ENCODE data around the gene ARHGEF2.
A peak's percentile ranks its signal among the peaks of the same experiment; 100 is the strongest.

ARHGEF2 gene

DNA sequence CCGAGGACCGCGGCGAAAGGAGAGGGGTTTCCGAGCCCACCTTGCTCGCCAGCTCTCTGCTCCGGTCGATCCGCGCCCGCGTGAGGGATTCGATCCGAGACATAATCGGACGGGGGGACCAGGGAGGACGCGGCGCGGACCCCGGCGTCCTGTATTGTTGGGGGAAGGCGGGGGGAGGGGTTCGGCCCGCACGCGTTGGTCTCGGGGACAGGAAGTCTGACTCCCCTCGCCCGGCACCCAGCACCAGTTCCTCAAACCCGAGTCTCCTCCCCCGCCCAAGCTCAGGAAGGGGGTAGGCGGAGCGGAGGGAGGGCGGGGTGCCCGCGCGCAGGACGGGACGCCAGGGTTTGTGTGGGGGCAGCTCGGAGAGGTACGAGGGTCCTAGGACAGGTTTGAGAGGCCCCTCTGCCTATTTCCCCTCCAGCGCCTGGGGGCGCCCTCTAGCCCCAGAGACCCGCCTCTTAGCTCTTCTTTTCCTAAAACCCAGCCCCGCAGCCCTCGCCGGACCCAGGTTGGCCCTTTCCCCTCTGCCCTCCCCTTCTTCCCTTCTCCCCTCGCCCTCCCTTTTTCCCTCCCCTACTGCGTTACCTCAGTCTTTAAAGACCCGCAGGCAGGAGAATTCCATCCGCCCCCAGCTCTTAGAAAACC, at the start of gene ARHGEF2:
ARHGEF2 (minus strand) TSS at position 223 of the 648 bp plus-strand sequence; CDS start at position 103, 120 bp downstream.
- Histone ChIP-seq H3K9me2 (replicated peaks; ENCODE audit: insufficient read depth, low read length) (no peaks in the 10 kb centered on the region), H4K20me1 (ENCODE audit: low read depth, low read length) (no peaks in the 10 kb centered on the region; the same call in 1 of the 2 replicates), H3K27ac (ENCODE audit: low read depth, low read length) (peak within 1 kb of the TSS; percentile 97), H3K36me3 (ENCODE audit: low read length) (no peaks in the 10 kb centered on the region), H3K27me3 (ENCODE audit: low read length) (no peaks in the 10 kb centered on the region), H3K9ac (ENCODE audit: low read length) (peak within 1 kb of the TSS; percentile 90), H3K4me2 (ENCODE audit: low read depth, low read length, poor library complexity, severe bottlenecking) (peak within 1 kb of the TSS; percentile 95), H2AFZ (ENCODE audit: low read depth, low read length, severe bottlenecking) (peak within 1 kb of the TSS; percentile 47), H3K9me3 (ENCODE audit: insufficient read depth, low read length) (no peaks in the 10 kb centered on the region), H3K79me2 (ENCODE audit: insufficient read depth, low read length) (peaks cover 57% of the 10 kb centered on the region), H3K4me3 (ENCODE audit: insufficient read depth, low read length, poor library complexity, severe bottlenecking) (peak within 1 kb of the TSS; percentile 94), H3F3A (ENCODE audit: insufficient read depth) (peaks cover 35% of the 10 kb centered on the region)
- TF ChIP-seq, protein P1, sequence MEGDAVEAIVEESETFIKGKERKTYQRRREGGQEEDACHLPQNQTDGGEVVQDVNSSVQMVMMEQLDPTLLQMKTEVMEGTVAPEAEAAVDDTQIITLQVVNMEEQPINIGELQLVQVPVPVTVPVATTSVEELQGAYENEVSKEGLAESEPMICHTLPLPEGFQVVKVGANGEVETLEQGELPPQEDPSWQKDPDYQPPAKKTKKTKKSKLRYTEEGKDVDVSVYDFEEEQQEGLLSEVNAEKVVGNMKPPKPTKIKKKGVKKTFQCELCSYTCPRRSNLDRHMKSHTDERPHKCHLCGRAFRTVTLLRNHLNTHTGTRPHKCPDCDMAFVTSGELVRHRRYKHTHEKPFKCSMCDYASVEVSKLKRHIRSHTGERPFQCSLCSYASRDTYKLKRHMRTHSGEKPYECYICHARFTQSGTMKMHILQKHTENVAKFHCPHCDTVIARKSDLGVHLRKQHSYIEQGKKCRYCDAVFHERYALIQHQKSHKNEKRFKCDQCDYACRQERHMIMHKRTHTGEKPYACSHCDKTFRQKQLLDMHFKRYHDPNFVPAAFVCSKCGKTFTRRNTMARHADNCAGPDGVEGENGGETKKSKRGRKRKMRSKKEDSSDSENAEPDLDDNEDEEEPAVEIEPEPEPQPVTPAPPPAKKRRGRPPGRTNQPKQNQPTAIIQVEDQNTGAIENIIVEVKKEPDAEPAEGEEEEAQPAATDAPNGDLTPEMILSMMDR (IDR thresholded peaks at IDR 0.05; ENCODE audit: insufficient read depth, low read length, poor library complexity, severe bottlenecking) = peak; percentile 59
- TF ChIP-seq EZH2phosphoT487 (conservative IDR thresholded peaks at IDR 0.05; ENCODE audit: low read length) = no peak

DNA sequence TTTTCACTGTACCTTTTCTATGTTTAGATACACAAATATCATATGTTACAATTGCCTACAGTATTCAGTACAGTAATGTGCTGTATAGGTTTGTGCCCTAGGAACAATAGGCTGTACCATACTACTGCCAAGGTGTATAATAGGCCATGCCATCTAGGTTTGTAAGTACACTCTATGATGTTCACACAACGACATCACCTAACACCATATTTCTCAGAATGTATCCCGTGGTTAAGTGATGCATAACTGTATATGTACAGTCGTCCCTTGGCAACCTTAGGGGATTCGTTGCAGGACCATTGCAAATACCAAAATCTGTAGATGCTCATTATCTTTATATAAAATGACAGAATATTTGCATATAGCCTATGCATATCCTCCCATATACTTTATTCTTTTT, 48.2 kb upstream of the ARHGEF2 start:
- H3K27ac ChIP-seq (ENCODE audit: low read depth, low read length) = no peak overlapping the region
- no peak overlapping the region for H3K9ac ChIP-seq (ENCODE audit: low read length)
- H2AFZ ChIP-seq (ENCODE audit: low read depth, low read length, severe bottlenecking) = no peak overlapping the region
- peaks cover 4% of the 10 kb centered on the region; the same call in 1 of the 2 replicates for H3F3A ChIP-seq (ENCODE audit: insufficient read depth)
- no peak overlapping the region for H3K4me2 ChIP-seq (ENCODE audit: low read depth, low read length, poor library complexity, severe bottlenecking)
- no peaks in the 10 kb centered on the region for H3K36me3 ChIP-seq (ENCODE audit: low read length)
- no peaks in the 10 kb centered on the region for H3K9me2 ChIP-seq (replicated peaks; ENCODE audit: insufficient read depth, low read length)
- H3K4me3 ChIP-seq (ENCODE audit: insufficient read depth, low read length, poor library complexity, severe bottlenecking) = no peak overlapping the region
- H3K79me2 ChIP-seq (ENCODE audit: insufficient read depth, low read length) = no peaks in the 10 kb centered on the region
- H3K27me3 ChIP-seq (ENCODE audit: low read length) = no peaks in the 10 kb centered on the region
- no peaks in the 10 kb centered on the region for H4K20me1 ChIP-seq (ENCODE audit: low read depth, low read length)
- TF ChIP-seq EZH2phosphoT487 (conservative IDR thresholded peaks at IDR 0.05; ENCODE audit: low read length) = no peak
- TF ChIP-seq, protein P1 (IDR thresholded peaks at IDR 0.05; ENCODE audit: insufficient read depth, low read length, poor library complexity, severe bottlenecking) = no peak
- no peaks in the 10 kb centered on the region for H3K9me3 ChIP-seq (ENCODE audit: insufficient read depth, low read length)

DNA sequence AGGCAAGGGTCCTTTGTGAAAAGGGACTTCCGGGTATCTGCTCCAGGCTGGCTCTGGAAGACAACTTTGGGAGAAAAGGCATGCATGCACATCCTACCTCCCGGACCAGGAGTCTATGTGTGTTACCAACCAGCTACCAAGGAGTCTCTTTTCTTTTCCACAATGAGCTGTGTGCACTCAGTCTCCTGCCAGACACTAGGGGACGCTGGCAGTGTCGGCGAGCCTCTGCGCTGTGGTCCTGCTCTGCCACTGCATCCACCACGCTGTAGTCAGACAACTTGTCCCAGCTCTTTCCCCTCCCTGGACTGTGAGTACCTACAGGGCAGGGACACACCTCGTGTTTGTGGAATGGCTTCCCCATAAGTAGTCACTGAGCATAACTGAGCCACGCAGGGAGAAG, 47.5 kb upstream of the ARHGEF2 start:
- no peaks in the 10 kb centered on the region for H3K9me3 ChIP-seq (ENCODE audit: insufficient read depth, low read length)
- no peak overlapping the region for H3K9ac ChIP-seq (ENCODE audit: low read length)
- H3K9me2 ChIP-seq (replicated peaks; ENCODE audit: insufficient read depth, low read length) = no peaks in the 10 kb centered on the region
- peaks cover 4% of the 10 kb centered on the region; the same call in 1 of the 2 replicates for H3F3A ChIP-seq (ENCODE audit: insufficient read depth)
- H4K20me1 ChIP-seq (ENCODE audit: low read depth, low read length) = no peaks in the 10 kb centered on the region
- H3K27ac ChIP-seq (ENCODE audit: low read depth, low read length) = no peak overlapping the region
- no peak overlapping the region for H2AFZ ChIP-seq (ENCODE audit: low read depth, low read length, severe bottlenecking)
- no peaks in the 10 kb centered on the region for H3K27me3 ChIP-seq (ENCODE audit: low read length)
- no peaks in the 10 kb centered on the region for H3K36me3 ChIP-seq (ENCODE audit: low read length)
- no peak overlapping the region for H3K4me2 ChIP-seq (ENCODE audit: low read depth, low read length, poor library complexity, severe bottlenecking)
- no peaks in the 10 kb centered on the region for H3K79me2 ChIP-seq (ENCODE audit: insufficient read depth, low read length)
- no peak for TF ChIP-seq EZH2phosphoT487 (conservative IDR thresholded peaks at IDR 0.05; ENCODE audit: low read length)
- TF ChIP-seq, protein P1 (IDR thresholded peaks at IDR 0.05; ENCODE audit: insufficient read depth, low read length, poor library complexity, severe bottlenecking) = peak; percentile 50
- no peak overlapping the region for H3K4me3 ChIP-seq (ENCODE audit: insufficient read depth, low read length, poor library complexity, severe bottlenecking)

All from SU-DHL-6 (cell line).